Peyer's patch (tissue), 4 donors: ENCODE data around the gene ITIH5. TPM values are rescaled to one million over a fixed set of nuclear protein-coding genes. Genes with fewer than 3 reads are reported as not detected.
"Not testable (repeated sequence)": the region's sequence is repeated elsewhere in the genome, so short reads cannot be mapped to it uniquely, and the experiment has no call there.

Experiments used
- DNase-seq, 3 donors: peaks; one replicate each; pipeline ENCODE4 v3.0.0-alpha.2; 2017 to 2019
- H3K27ac ChIP-seq, 4 donors: fragments of 200-600 bp; sonication (generic); one replicate each; pipeline ENCODE4 v1.5.1; 2016 to 2019
- H3K27me3 ChIP-seq, 2 donors: fragments of 200-600 bp; sonication (generic); one replicate each; pipeline ENCODE4 v1.5.1; 2019
- H3K36me3 ChIP-seq, 3 donors: fragments of 200-600 bp; sonication (generic); one replicate each; pipeline ENCODE4 v1.5.1; 2016 to 2019
- H3K4me1 ChIP-seq, 4 donors: fragments of 200-600 bp; sonication (generic); one replicate each; pipeline ENCODE4 v1.5.1; 2016 to 2019
- H3K4me3 ChIP-seq, 4 donors: fragments of 200-600 bp; sonication (generic); 1 replicate in 3 of 4; 2 replicates in 1 of 4; pipeline ENCODE4 v1.5.1; 2016 to 2019; ENCODE audit warnings: mild to moderate bottlenecking in 1 of 4
- H3K9me3 ChIP-seq, 4 donors: fragments of 200-600 bp; sonication (generic); one replicate each; pipeline ENCODE4 v1.5.1; 2016 to 2019; ENCODE audit warnings: mild to moderate bottlenecking in 1 of 4
- POLR2A ChIP-seq, 2 donors: fragments of 450-650 bp; IDR thresholded peaks; one replicate each; pipeline ENCODE4 v1.5.1; 2017; ENCODE audit warnings: antibody characterized with exemption in 2 of 2, mild to moderate bottlenecking in 2 of 2, moderate library complexity in 2 of 2
- total RNA-seq, 4 donors: library from RNA; depleted of rRNA; stranded (reverse); fragments of >200 nt; gene quantifications; one replicate each; pipeline ENCODE4 v1.1.0, GENCODE V29; 2016
- TF ChIP-seq, protein P1 (sequence below), 6 experiments: fragments of 450-650 bp in 4 of 6; fragments of 200-600 bp in 2 of 6; sonication (generic) in 1 of 6; IDR thresholded peaks; one replicate each; pipeline ENCODE4 v1.5.1; 2017 to 2019; ENCODE audit warnings: antibody characterized with exemption in 6 of 6, mild to moderate bottlenecking in 3 of 6, moderate library complexity in 1 of 6

Gene ITIH5
- total RNA-seq, 4 donors from 2014 or later, result 1.9 to 29.7 (median 4.9) TPM

DNA sequence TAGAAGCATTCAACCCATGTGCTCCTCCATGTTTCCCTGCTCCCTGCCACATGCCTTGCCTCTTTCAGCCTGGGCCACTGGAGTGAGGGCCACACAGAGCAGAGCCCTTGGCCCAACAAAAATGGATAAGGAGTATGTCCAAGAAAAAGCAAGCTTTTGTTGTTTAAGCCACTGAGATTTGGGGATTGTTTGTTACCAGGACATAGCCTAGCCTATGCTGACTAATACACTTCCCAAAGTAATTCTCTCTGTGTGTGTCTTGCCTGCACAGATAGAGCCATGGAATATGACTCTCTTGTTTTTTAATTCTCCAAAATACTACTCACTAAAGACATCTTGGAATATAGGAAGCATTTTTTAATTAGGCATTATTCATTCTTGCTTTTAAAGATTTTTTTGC, 22.8 kb upstream of the ITIH5 start:
- no peak overlapping the region for H3K27ac ChIP-seq
- no peaks in the 10 kb centered on the region for H3K4me1 ChIP-seq
- H3K27me3 ChIP-seq, result no peaks in the 10 kb centered on the region
- DNase-seq, result no peak
- no peak for TF ChIP-seq POLR2A (IDR thresholded peaks at IDR 0.05)
- TF ChIP-seq, protein P1, sequence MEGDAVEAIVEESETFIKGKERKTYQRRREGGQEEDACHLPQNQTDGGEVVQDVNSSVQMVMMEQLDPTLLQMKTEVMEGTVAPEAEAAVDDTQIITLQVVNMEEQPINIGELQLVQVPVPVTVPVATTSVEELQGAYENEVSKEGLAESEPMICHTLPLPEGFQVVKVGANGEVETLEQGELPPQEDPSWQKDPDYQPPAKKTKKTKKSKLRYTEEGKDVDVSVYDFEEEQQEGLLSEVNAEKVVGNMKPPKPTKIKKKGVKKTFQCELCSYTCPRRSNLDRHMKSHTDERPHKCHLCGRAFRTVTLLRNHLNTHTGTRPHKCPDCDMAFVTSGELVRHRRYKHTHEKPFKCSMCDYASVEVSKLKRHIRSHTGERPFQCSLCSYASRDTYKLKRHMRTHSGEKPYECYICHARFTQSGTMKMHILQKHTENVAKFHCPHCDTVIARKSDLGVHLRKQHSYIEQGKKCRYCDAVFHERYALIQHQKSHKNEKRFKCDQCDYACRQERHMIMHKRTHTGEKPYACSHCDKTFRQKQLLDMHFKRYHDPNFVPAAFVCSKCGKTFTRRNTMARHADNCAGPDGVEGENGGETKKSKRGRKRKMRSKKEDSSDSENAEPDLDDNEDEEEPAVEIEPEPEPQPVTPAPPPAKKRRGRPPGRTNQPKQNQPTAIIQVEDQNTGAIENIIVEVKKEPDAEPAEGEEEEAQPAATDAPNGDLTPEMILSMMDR (IDR thresholded peaks at IDR 0.05), result no peak
- H3K4me3 ChIP-seq, result no peak overlapping the region
- no peaks in the 10 kb centered on the region for H3K36me3 ChIP-seq
- H3K9me3 ChIP-seq, result peaks cover 0 to 5% (median 2%) of the 10 kb centered on the region in 4 donors

DNA sequence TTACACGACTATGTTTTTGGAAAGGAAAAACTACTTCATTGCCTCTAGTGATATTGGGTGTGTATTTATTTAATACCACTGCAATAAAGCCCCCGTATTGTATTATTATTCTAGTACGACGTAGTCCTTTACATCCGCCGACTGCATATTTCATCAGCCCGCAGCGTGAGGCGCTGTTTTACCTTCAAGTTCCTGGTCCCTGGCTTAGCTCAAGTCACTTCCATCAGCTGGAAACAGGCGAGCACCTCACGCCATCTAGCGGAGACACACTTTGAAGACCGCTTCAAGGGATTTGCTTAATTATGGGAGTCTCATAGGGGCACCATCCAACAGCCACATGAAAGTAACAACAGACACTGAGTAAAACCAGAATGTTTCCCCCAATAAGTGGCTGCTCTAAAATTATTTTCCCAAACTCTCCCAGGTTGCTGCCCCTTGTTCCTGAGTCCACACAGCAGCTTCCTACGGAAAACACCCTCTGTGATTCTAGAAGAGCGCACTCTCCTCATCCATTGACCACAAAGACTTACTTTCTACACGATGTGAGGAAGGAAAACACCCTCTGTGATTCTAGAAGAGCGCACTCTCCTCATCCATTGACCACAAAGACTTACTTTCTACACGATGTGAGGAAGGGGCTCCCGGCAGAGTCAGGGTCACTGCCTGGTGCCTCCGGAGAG, 20.6 kb upstream of the ITIH5 start:
- Histone ChIP-seq H3K36me3 (no peaks in the 10 kb centered on the region), H3K4me1 (no peaks in the 10 kb centered on the region), H3K27me3 (no peaks in the 10 kb centered on the region), H3K27ac (no peak overlapping the region), H3K9me3 (peaks cover 0 to 4% (median 2%) of the 10 kb centered on the region in 4 donors), H3K4me3 (no peak overlapping the region)
- peak; percentile 63 to 90 (median 66) for DNase-seq
- TF ChIP-seq POLR2A (IDR thresholded peaks at IDR 0.05), result no peak
- TF ChIP-seq, protein P1 (IDR thresholded peaks at IDR 0.05), result peak; percentile 64 to 80 (median 76)

DNA sequence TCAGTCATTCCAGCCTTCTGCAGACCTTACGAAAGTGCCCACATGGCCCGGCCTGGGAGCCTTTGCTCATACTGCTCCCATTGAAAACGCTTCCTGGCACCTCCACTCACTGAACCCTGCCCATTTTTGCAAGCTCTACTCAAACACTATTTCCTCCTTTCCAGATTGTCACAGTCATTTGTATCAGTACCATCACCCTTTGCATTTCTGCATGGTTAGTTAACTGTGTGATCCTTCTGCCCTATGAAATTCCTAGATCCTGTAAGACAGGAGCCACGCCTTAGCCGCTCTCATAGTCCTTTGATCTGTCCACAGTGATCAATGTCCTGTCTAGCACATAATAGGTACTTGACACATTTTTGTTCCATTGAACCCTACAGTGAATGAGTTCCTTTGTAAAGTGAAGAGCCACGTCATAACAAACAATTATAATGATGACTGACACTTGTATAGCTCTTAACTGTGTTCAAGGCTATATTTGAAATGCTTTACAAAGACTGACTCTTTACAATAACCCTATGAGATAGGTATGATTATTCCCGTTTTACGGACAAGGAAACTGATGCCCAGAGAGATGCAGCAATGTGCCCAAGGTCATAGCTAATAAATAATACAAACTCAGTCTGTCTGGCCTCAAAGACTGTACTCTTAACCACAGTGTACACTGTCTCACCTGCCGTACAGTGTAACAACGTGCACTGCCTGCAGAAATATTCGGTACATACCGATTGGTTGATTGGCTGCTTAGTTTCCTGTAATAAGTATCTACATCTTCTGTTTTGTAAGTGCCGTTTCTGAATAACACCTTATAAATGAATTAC, 19.8 kb upstream of the ITIH5 start:
- no peaks in the 10 kb centered on the region for H3K36me3 ChIP-seq
- no peak overlapping the region for H3K4me3 ChIP-seq
- H3K27ac ChIP-seq, result no peak overlapping the region
- DNase-seq, result no peak
- H3K4me1 ChIP-seq, result no peaks in the 10 kb centered on the region
- no peak for TF ChIP-seq POLR2A (IDR thresholded peaks at IDR 0.05)
- TF ChIP-seq, protein P1 (IDR thresholded peaks at IDR 0.05), result no peak
- H3K27me3 ChIP-seq, result no peaks in the 10 kb centered on the region
- H3K9me3 ChIP-seq, result no peaks in the 10 kb centered on the region

DNA sequence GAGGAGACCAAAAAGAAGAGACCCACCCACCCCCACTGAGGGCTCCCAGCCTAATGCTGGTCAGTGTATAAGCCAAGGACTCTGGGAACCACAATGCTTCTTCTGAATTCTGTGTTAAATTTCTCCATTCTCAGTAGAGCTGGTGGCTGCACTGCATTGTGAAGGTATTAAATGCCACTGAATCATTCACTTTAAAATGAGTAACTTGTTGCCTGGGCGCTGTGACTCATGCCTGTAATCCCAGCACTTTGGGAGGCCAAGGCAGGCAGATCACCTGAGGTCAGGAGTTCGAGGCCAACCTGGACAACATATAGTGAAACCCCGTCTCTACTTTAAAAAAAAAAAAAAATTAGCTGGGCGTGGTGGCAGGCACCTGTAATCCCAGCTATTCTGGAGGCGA, 13.3 kb upstream of the ITIH5 start:
- H3K4me1 ChIP-seq, H3K4me3 ChIP-seq, H3K9me3 ChIP-seq, H3K27me3 ChIP-seq, H3K27ac ChIP-seq, DNase-seq, H3K36me3 ChIP-seq: not testable (repeated sequence)

DNA sequence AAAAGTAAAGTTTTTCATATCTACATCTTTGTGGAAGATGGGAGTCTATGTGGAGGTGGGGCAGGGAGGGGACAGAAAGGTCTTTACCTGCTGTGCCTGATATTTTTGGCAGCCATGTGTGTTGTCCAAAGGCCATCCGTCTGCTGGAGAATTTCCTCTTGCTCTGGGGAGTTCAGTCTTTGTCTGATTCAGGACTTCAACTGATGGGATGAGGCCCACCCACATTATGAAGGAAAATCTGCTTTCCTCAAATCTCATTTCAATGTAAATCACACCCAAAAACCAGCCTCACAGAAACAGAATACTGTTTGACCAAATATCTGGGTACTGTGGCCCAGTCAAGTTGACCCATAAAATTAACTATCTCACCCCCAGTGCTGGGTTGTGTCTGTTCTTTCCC, 12.5 kb upstream of the ITIH5 start:
- H3K9me3 ChIP-seq, result no peaks in the 10 kb centered on the region
- no peak for DNase-seq
- H3K4me3 ChIP-seq, result no peak overlapping the region
- no peaks in the 10 kb centered on the region for H3K36me3 ChIP-seq
- no peaks in the 10 kb centered on the region for H3K4me1 ChIP-seq
- TF ChIP-seq, protein P1 (IDR thresholded peaks at IDR 0.05), result no peak
- no peak for TF ChIP-seq POLR2A (IDR thresholded peaks at IDR 0.05)
- no peaks in the 10 kb centered on the region for H3K27me3 ChIP-seq
- no peak overlapping the region for H3K27ac ChIP-seq
